GM10847 (cell line): ENCODE measurements around the gene SETDB2.

Experiments
- POLR2A ChIP-seq: IDR thresholded peaks from 2 replicates; pipeline ENCODE4 v1.6.1; 2011; ENCODE audit not compliant: insufficient read length; ENCODE audit errors: extremely low read depth

SETDB2 gene

DNA sequence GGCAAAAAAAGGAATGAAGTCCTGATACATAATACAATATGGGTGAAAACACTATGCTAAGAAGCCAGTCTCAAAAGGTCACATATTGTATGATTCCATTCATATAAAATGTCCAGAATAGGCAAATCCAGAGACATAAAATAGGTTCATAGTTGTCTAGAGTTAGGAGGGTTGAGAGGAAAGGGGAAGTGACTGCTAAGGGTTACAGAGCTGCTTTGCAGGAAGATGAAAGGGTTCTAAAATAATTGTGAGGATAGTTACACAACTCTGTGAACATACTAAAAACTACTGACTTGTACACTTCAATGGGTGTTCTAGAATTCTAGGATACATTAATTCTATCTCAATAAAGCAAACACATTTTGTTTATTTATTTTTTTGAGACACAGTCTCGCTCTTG is 25.9 kb upstream of the SETDB2 start:
- no peak for TF ChIP-seq POLR2A

DNA sequence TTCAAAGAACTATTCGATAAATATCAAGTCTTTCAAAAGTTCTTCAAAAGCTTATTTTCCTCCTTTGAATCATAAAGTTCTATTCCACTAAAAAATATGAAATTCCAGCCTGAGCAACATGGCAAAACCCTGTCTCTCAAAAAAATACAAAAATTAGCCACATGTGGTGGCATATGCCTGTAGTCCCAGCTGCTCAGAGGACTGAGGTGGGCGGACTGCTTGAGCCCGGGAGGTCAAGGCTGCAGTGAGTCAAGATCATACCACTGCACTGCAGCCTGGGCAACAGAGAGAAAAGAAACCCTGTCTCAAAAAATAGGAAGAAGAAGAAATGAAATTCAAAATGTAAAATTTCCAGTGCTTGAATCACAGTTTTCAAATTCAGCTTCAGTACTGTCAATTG is 24.8 kb upstream of the SETDB2 start:
- no peak for TF ChIP-seq POLR2A

DNA sequence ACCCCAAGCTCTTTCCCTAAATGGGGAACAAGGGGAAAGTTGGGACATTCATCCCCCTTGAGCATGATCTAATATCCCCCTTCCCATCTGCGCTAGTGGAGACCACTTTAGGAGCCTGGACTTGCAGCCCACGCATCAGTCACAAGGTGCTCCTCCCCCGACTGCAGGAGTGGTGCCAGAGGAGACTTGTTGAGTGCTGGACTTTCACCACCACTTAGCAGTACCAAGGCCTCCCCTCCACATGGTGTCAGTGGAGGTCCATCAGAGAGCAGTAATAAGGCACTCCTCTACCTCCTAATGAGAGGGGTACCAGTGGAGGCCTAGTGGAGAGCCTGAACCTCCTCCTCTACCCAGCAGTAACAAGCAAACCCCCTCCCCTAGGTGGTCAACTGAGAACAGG is 22.7 kb upstream of the SETDB2 start:
- TF ChIP-seq POLR2A: no peak

DNA sequence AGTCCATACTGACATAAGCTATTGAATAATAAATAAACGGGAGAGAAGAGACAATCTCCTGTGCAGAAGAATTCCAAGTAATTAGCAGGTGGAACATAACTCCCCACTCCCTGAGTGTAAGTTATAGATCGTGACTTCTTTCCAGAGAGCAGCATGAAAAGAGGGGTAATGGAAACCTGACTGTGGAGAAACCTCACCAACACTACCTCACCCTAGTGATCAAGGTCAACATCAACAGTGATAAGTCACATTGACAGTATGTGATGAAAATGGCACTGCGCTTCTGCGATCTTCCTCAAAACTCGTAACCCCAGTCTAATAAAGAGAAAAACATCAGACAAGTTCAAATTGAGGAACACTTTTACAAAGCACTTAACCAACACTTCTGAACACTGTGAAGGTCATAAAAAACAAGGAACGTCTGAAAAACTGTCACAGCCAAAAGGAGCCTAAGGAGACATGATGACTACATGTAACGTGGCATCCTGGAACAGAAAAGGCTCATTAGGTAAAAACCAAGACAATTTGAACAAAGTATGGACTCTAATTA is 20.0 kb upstream of the SETDB2 start:
- TF ChIP-seq POLR2A: no peak

DNA sequence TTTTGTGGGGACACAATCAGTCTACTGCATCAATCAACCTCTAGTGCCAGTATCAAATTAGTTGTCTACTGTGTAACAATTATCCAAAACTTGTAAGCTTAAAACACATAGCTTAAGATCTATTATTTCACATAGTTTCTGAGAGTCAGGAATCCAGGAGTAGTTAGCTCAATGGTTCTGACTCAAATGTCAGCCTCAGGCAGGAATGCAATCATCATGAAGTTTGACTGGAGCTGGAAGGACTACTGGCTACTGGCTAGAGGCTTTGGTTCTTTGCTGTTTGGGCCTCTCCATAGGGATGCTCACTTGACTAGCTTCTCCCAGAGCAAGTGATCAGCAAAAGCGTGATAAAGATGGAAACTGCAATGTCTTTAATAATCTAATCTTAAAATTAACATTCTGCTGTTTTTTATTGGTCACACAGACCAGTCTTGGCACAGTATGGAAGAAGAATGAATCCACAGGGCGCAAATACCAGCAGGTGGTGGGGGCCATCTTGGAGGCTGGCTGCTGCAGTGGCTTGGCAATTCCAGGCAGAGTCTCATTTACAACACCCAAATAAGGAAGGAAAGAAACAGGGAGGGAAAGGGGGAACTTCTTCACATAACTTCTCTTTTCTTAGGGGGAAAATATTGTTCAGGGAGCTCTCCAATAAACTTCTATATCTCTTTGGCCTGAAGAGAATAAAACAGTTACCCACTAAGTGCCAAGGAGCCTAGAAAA is 15.9 kb upstream of the SETDB2 start:
- no peak for TF ChIP-seq POLR2A

DNA sequence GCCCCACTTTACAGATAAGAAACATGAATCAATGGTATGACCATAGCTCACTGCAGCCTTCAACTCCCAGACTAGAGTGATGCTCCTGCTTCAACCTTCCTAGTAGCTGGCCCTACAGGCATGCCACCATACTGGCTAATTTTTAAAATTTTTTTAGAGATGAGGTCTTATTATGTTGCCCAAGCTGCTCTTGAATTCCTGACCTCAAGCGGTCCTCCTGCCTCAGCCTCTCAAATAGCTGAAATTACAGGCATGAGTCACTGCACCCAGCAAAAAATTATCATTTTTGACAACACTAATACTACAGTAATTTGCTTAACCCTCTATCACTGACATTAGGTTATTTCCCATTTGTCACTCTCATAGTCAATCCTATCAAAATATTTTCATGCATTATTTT is 15.0 kb upstream of the SETDB2 start:
- TF ChIP-seq POLR2A: no peak

DNA sequence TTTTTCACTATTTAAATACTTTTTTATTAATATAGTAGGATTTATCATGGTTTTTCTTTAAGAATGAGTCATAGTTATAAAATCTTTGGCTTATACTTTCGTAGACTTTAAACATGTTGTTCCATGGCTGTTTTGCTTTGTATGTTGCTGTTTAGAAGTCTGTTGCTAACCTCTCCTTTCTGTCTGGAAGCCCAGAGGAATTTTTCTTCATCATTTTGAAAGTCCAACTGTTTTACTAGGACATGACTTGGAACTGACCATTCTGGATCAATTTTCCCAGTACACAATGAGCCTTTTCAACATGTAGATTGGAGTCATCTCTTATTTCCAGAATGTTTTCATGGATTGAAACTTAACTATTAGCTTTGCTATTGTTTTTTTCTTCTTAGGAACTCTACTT is 8.1 kb upstream of the SETDB2 start:
- no peak for TF ChIP-seq POLR2A

DNA sequence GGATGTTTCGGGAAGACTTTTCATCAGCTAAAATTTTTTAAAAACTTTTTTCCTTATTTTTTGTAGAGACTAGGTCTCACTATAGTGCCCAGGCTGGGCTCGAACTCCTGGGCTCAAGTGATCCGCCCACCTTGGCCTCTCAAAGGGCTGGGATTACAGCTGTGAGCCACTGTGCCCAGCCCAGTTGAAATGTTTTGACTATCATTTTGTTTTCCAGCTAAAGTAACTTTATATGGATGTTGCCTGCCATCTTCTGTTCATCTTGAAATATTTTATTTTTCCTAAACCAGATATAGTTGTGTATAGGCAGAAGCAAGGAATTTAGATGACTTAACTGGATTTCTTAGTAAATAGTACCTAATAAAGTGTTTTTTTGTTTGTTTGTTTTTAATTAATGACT is 7.2 kb upstream of the SETDB2 start:
- TF ChIP-seq POLR2A: no peak

DNA sequence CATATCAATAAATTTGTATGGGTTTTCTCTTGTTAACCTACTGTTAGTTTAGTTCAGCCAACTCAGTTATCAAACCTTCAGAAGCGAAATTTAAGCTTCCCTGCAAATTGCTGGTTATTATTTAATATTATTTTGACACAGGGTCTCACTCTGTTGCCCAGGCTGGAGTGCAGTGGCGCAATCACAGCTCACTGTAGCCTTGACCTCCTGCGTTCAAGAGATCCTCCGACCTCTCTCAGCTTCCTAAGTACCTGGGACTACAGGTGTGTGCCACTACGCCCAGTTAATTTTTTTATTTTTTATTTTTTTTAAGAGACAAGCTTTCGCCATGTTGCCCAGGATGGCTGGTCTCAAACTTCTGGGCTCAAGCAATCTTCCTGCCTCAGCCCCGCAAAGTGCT is 6.4 kb upstream of the SETDB2 start:
- no peak for TF ChIP-seq POLR2A

DNA sequence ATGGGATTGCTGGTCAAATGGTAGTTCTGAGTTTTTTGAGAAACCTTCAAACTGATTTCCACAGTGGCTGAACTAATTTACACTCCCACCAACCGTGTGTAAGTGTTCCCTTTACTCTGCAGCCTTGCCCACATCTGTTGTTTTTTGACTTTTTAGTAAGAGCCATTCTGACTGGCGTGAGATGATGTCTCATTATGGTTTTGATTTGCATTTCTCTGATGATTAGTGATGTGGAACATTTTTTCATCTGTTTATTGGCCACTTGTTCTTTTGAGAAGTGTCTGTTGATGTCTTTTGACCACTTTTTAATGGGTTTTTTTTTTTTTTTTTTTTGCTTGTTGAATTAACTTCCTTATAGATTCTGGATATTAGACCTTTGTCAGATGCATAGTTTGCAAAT is 4.5 kb upstream of the SETDB2 start:
- TF ChIP-seq POLR2A: no peak

DNA sequence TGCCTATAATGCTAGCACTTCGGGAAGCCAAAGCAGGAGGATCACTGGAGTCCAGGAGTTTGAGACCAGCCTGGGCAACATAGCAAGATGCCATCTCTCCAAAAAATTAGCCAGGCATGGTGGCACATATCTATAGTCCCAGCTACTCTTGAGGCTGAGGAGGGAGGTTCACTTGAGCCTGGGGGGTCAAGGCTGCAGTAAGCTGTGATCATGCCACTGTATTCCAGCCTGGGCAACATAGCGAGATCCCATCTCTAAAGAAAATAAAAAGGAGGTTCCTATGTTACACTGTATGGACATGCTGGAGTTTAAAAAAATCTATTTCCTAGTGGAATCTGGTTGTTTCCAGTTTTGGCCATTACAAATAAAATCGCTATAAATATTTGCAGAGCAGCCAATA is 2.8 kb upstream of the SETDB2 start:
- no peak for TF ChIP-seq POLR2A

DNA sequence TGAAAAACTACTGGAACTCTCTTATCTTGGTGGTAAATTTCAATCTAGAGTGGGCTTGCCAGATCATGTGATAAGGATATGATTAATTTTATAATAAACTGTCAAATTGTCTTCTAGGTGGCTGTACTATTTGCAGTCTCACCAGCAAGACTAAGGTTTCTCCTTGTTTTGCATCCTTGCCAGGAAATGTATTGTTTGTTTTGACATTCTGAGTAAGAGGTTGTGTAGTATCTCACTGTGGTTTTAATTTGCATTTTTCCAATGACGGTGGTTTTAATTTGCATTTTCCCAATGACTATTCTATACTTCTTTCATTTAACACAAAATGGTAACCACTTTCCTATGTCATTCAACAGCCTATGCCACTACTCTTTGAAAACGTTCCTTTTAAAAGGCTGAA is 2.2 kb upstream of the SETDB2 start:
- TF ChIP-seq POLR2A: no peak

DNA sequence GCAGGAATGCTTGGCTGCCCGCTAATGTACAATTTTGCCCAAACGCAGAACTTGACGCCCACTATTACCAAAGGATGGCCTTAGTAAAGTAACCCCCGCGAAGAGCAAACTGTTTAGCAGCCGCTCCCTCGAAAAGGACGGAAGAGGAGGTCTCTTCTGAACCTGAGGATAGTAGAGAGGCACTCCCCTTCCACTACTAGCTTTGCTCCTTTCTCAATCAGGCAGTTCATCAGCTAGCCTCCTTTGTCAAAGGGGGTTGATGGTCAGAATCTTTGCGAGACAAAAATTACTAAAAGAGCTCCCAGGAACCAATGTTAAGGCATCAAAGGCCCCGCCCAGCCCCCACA is 744 bp upstream of the SETDB2 start:
- TF ChIP-seq POLR2A: no peak

DNA sequence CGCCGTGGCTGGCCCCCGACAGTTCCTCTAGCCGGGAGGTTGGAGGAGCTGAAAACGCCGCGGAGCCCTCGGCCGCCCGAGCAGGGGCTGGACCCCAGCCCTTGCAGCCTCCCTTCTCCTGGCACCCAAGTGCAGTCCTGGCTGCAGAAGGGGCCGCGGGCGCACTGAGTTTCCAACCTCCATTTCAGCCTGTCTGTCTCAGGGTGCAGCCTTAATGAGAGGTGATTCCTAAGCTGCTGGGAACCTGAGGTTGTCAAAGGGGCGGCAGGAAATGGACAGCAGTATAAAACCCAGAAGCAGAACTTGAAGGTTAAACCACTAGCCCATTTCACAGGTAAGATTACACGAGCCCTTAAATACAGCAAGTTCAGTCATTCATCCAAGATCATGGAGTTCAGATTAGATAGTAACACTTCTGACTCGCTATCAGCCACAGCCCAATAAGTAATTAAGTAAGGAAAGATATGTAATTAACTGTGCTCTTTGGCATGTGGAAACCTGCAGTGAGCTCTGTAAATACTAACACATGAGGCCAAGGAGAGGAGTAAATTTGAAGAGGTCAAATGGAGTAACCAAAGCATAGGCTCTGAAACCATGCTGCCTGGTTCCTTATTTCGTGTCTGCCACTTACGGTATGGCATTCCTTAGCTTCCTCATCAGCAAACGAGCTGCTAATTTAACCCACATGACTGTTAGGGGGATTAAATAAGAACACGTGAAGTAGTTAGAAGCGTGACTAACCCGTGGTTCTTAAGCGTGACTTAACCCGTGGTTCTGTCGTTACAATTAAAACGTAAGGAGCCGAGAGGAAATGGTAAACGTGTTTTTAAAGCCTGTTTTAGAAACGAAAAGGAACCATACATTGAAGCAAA is 686 bp downstream of the SETDB2 start:
- no peak for TF ChIP-seq POLR2A

DNA sequence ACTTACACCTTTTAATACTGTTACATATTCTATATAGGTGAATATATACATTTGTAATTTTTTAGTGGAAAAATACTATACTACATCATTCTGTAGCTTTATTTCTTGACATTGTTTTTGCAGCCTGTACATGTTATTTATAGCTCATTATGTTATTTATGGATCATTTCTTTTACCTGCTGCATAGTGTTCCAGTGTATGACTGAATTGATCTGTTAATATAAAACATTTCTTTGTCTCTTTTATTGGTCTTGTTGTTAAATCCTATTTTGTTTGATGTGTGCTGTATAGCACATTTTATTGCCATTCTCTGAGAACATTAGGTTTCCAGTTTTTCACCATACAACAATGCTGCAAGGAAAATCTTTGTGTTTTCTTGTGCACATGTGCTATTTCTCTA is 2.4 kb downstream of the SETDB2 start:
- no peak for TF ChIP-seq POLR2A

DNA sequence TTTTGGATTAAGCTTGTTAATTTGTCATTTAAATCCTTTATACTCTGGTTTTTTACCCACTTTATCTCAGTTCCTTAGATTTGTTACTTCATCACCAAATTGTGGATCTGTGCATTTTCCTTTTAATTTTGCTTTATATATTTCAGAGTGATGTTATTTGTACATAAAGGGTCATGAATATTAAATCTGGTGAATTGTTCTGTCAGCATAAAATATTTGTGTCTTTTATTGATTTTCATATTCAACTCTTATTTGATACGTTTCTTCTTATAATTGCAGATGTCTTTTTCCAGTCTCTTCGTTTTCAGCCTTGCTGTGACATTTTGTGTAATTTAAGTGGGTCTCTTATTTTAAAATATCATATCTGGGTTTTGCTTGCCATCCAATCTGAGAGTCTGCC is 4.7 kb downstream of the SETDB2 start:
- no peak for TF ChIP-seq POLR2A

DNA sequence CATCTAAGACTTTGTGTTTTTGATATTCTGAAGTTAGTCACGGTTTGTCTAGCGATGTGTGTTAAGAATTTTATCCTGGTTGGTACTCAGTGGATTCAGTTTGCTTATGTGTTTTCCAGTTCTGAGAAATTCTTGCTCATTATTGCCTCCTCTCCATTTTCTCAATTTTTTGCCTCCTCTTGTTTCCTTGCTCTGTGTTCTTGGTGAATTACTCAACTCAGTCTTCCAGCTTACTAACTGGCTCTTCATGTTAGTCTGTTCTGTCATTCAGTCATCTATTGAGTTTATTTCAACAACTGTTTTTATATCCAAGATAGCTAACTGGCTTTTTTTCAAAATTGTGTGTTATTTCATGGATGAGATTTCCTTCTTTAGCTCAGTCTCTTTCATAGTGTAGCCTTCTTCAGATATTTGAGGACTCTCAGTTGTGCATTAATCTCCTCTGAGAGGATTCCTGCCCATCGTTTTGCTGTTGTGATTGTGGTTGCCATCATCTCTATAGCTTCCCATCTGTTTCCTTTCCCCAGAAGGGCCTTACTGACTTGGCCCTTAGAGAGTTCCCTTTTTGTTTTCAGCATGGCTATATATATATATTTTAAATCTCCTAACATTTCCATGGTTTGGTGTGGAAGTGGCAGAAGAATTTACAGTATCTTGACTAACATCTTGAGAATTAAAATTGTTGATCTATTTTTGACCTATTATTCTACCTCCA is 6.2 kb downstream of the SETDB2 start:
- TF ChIP-seq POLR2A: no peak
